HepG2 (cell line): Measurements from ENCODE around the gene PCTP. TPM values are rescaled to one million over a fixed set of nuclear protein-coding genes. Genes with fewer than 3 reads are reported as not detected.

ENCODE experiments used
- ATF1 ChIP-seq: IDR thresholded peaks from 2 replicates; pipeline ENCODE4 v1.6.1; 2016; ENCODE audit warnings: mild to moderate bottlenecking, control low read depth
- DRAP1 ChIP-seq: IDR thresholded peaks from 2 replicates; pipeline ENCODE4 v1.6.1; 2016; ENCODE audit warnings: missing genetic modification reagents, missing compliant biosample characterization
- EED ChIP-seq: sonication (generic); formaldehyde crosslinking; IDR thresholded peaks from 2 replicates; pipeline ENCODE4 v1.5.0; 2020; ENCODE audit warnings: mild to moderate bottlenecking, missing genetic modification reagents
- KMT2A ChIP-seq: sonication (generic); formaldehyde crosslinking; IDR thresholded peaks from 2 replicates; pipeline ENCODE4 v1.4.0; 2020; ENCODE audit warnings: missing genetic modification reagents
- NCOR1 ChIP-seq: fragments of 200-600 bp; sonication (generic); IDR thresholded peaks from 2 replicates; pipeline ENCODE4 v1.7.0; 2017; ENCODE audit warnings: antibody characterized with exemption, low read length, borderline replicate concordance
- RBAK ChIP-seq: sonication (generic); formaldehyde crosslinking; IDR thresholded peaks from 2 replicates; pipeline ENCODE4 v1.5.1; 2020; ENCODE audit warnings: mild to moderate bottlenecking, missing genetic modification reagents
- SIX1 ChIP-seq: sonication (generic); formaldehyde crosslinking; IDR thresholded peaks from 2 replicates; pipeline ENCODE4 v1.4.0; 2020; ENCODE audit warnings: missing genetic modification reagents, borderline replicate concordance
- THAP7 ChIP-seq: sonication (generic); formaldehyde crosslinking; IDR thresholded peaks from 2 replicates; pipeline ENCODE4 v1.8.1; 2023; ENCODE audit warnings: mild to moderate bottlenecking, missing genetic modification reagents
- ZBTB26 ChIP-seq: IDR thresholded peaks from 2 replicates; pipeline ENCODE4 v1.6.1; 2016; ENCODE audit warnings: missing compliant biosample characterization, missing genetic modification reagents, borderline replicate concordance
- ZKSCAN1 ChIP-seq: fragments of 150-350 bp; IDR thresholded peaks from 2 replicates; pipeline ENCODE4 v1.6.1; 2014; ENCODE audit warnings: low read length
- ZNF574 ChIP-seq: sonication (generic); formaldehyde crosslinking; IDR thresholded peaks from 2 replicates; pipeline ENCODE4 v1.4.0; 2020; ENCODE audit warnings: missing genetic modification reagents
- ZNF609 ChIP-seq: sonication (generic); formaldehyde crosslinking; IDR thresholded peaks from 2 replicates; pipeline ENCODE4 v1.4.0; 2020; ENCODE audit warnings: mild to moderate bottlenecking, missing genetic modification reagents, borderline replicate concordance
- ZNF770 ChIP-seq: sonication (generic); formaldehyde crosslinking; IDR thresholded peaks from 2 replicates; pipeline ENCODE4 v1.5.0; 2020; ENCODE audit warnings: mild to moderate bottlenecking, missing genetic modification reagents
- ZUFSP ChIP-seq: sonication (generic); formaldehyde crosslinking; IDR thresholded peaks from 2 replicates; pipeline ENCODE4 v1.9.0; 2021; ENCODE audit warnings: missing genetic modification reagents, mild to moderate bottlenecking, borderline replicate concordance
- polyA plus RNA-seq, 8 experiments: library from polyadenylated mRNA; depleted of rRNA in 3 of 8; stranded (reverse) in 7 of 8; unstranded in 1 of 8; fragments of >200 nt; fragmentation: Illumina TruSeq in 4 of 8; extraction: Trizol in 4 of 8; gene quantifications; 2 replicates each; pipeline versions ENCODE4 v1.2.1 to v1.2.3, GENCODE V29; 2011 to 2016; ENCODE audit warnings: low read depth in 4 of 8, missing spikeins in 1 of 8, mixed read lengths in 1 of 8; ENCODE audit not compliant: insufficient read depth in 1 of 8
- total RNA-seq, 5 experiments: library from RNA; depleted of rRNA; stranded (reverse); fragments of >200 nt; fragmentation: Illumina TruSeq; extraction: Trizol; gene quantifications; 2 replicates each; pipeline ENCODE4 v1.2.3, GENCODE V29; 2016; ENCODE audit warnings: low read depth in 1 of 5

Gene PCTP
- total and polyA plus RNA-seq, 2 of the 13 experiments (the other 11 are each of a cell fraction or from before 2014, with no cell fraction given): 37.1 to 50.7 TPM

GRCh38 chr17:55762086-55762858, 11.4 kb downstream of the PCTP start (continued):
- TF ChIP-seq ZNF770 (CRISPR knock-in tag) (no peak), DRAP1 (CRISPR knock-in tag) (no peak), ZNF574 (no peak; the same call in 1 of the 2 replicates), RBAK (CRISPR knock-in tag) (no peak), ZUFSP (CRISPR knock-in tag) (no peak), SIX1 (no peak), EED (CRISPR knock-in tag) (no peak), ATF1 (CRISPR knock-in tag) (no peak), NCOR1 (peak; percentile 57; the same call in 1 of the 2 replicates), THAP7 (CRISPR knock-in tag) (no peak), KMT2A (CRISPR knock-in tag) (0 out of 2 replicates have a peak, but pooled peaks have one; percentile 23), ZNF609 (CRISPR knock-in tag) (peak; percentile 39; the same call in 1 of the 2 replicates), ZKSCAN1 (no peak), ZBTB26 (no peak)
